WTC11 (cell line): ENCODE data around the gene DOCK7. TPM values are rescaled to one million over a fixed set of nuclear protein-coding genes. Genes with fewer than 3 reads are reported as not detected.

Experiments
- ATAC-seq: fragments of 200-7000 bp; cut with Tn5 transposase; 2 replicates; pipeline ENCODE4 v1.10.0; 2021; ENCODE audit warnings: mild to moderate bottlenecking, moderate library complexity
- CTCF ChIA-PET: fragments of 300-600 bp; sonication (Branson Sonifier 250); formaldehyde crosslinking; loops from one replicate; lab custom pipeline; 2021; ENCODE audit warnings: antibody characterized with exemption; lab: Charles Lee
- POLR2A ChIA-PET: fragments of 350-600 bp; sonication (Branson Sonifier 250); formaldehyde crosslinking; loops from one replicate; lab custom pipeline; 2021; ENCODE audit warnings: antibody characterized with exemption; lab: Charles Lee
- DNase-seq: peaks from one replicate; pipeline ENCODE4 v3.0.0; 2021; ENCODE audit warnings: low spot score
- H3K27ac Mint-ChIP-seq: 2 replicates; pipeline ENCODE4 v1.8.0; 2021; ENCODE audit warnings: mixed read lengths
- H3K27me3 Mint-ChIP-seq: 2 replicates; pipeline ENCODE4 v1.8.0; 2021; ENCODE audit warnings: low read depth, mild to moderate bottlenecking, moderate library complexity, mixed read lengths
- H3K36me3 Mint-ChIP-seq: 2 replicates; pipeline ENCODE4 v1.8.0; 2021; ENCODE audit warnings: mixed read lengths
- H3K4me1 Mint-ChIP-seq: 2 replicates; pipeline ENCODE4 v1.8.0; 2022; ENCODE audit warnings: mixed read lengths
- H3K4me3 Mint-ChIP-seq: 2 replicates; pipeline ENCODE4 v1.8.0; 2021; ENCODE audit warnings: mild to moderate bottlenecking, moderate library complexity, mixed read lengths
- H3K9me3 Mint-ChIP-seq: 2 replicates; pipeline ENCODE4 v1.8.0; 2021; ENCODE audit warnings: mixed read lengths
- AFF4 ChIP-seq: sonication (generic); formaldehyde crosslinking; IDR thresholded peaks from 2 replicates; pipeline ENCODE4 v1.8.1; 2023; ENCODE audit warnings: mild to moderate bottlenecking, missing genetic modification reagents, borderline replicate concordance
- AR ChIP-seq: fragments of 250-450 bp; sonication (Bioruptor Pico); IDR thresholded peaks from 2 replicates; pipeline ENCODE4 v1.9.0; 2021; ENCODE audit warnings: mild to moderate bottlenecking
- ATF3 ChIP-seq: sonication (generic); formaldehyde crosslinking; conservative IDR thresholded peaks from 2 replicates; pipeline ENCODE4 v1.8.1; 2022; ENCODE audit warnings: mild to moderate bottlenecking, missing genetic modification reagents
- CBFB ChIP-seq: sonication (generic); formaldehyde crosslinking; IDR thresholded peaks from 2 replicates; pipeline ENCODE4 v1.8.1; 2022; ENCODE audit warnings: mild to moderate bottlenecking, low read depth, missing genetic modification reagents
- E2F1 ChIP-seq: sonication (generic); formaldehyde crosslinking; IDR thresholded peaks from 2 replicates; pipeline ENCODE4 v1.8.0; 2022; ENCODE audit warnings: mild to moderate bottlenecking, missing genetic modification reagents
- ESRRA ChIP-seq: sonication (generic); formaldehyde crosslinking; IDR thresholded peaks from 2 replicates; pipeline ENCODE4 v1.8.1; 2022; ENCODE audit warnings: mild to moderate bottlenecking, missing genetic modification reagents, borderline replicate concordance
- ETV6 ChIP-seq: sonication (generic); formaldehyde crosslinking; IDR thresholded peaks from 2 replicates; pipeline ENCODE4 v1.8.1; 2022; ENCODE audit warnings: mild to moderate bottlenecking, missing genetic modification reagents
- FOXJ3 ChIP-seq: sonication (generic); formaldehyde crosslinking; IDR thresholded peaks from 2 replicates; pipeline ENCODE4 v1.9.0; 2021; ENCODE audit warnings: missing genetic modification reagents, mild to moderate bottlenecking, borderline replicate concordance
- GABPB1 ChIP-seq: sonication (generic); formaldehyde crosslinking; IDR thresholded peaks from 2 replicates; pipeline ENCODE4 v1.8.1; 2023; ENCODE audit warnings: mild to moderate bottlenecking, missing genetic modification reagents
- HMGXB4 ChIP-seq: sonication (generic); formaldehyde crosslinking; IDR thresholded peaks from 2 replicates; pipeline ENCODE4 v1.8.1; 2023; ENCODE audit warnings: mild to moderate bottlenecking, moderate library complexity, missing genetic modification reagents
- IRF2 ChIP-seq: sonication (generic); formaldehyde crosslinking; IDR thresholded peaks from 2 replicates; pipeline ENCODE4 v1.8.0; 2022; ENCODE audit warnings: low read depth, missing genetic modification reagents, borderline replicate concordance
- MXD4 ChIP-seq: fragments of 250-450 bp; sonication (Bioruptor Pico); IDR thresholded peaks from 2 replicates; pipeline ENCODE4 v1.8.0; 2021; ENCODE audit warnings: mild to moderate bottlenecking, moderate library complexity, borderline replicate concordance
- NR1H2 ChIP-seq: sonication (generic); formaldehyde crosslinking; IDR thresholded peaks from 2 replicates; pipeline ENCODE4 v1.9.0; 2021; ENCODE audit warnings: mild to moderate bottlenecking, moderate library complexity, missing genetic modification reagents
- NR3C1 ChIP-seq: sonication (generic); formaldehyde crosslinking; conservative IDR thresholded peaks from 2 replicates; pipeline ENCODE4 v1.8.1; 2023; ENCODE audit warnings: low read depth, mild to moderate bottlenecking, missing genetic modification reagents
- SOX15 ChIP-seq: fragments of 250-450 bp; sonication (Bioruptor Pico); IDR thresholded peaks from 2 replicates; pipeline ENCODE4 v1.9.0; 2021; ENCODE audit warnings: mild to moderate bottlenecking
- STAT6 ChIP-seq: sonication (generic); formaldehyde crosslinking; conservative IDR thresholded peaks from 2 replicates; pipeline ENCODE4 v1.8.1; 2023; ENCODE audit warnings: mild to moderate bottlenecking, low read depth, missing genetic modification reagents, moderate library complexity
- TEAD1 ChIP-seq: sonication (generic); formaldehyde crosslinking; IDR thresholded peaks from 2 replicates; pipeline ENCODE4 v1.8.0; 2022; ENCODE audit warnings: mild to moderate bottlenecking, missing genetic modification reagents
- USF1 ChIP-seq: sonication (generic); formaldehyde crosslinking; IDR thresholded peaks from 2 replicates; pipeline ENCODE4 v1.8.0; 2022; ENCODE audit warnings: mild to moderate bottlenecking, missing genetic modification reagents
- ZBTB21 ChIP-seq: sonication (generic); formaldehyde crosslinking; IDR thresholded peaks from 2 replicates; pipeline ENCODE4 v1.8.1; 2023; ENCODE audit warnings: mild to moderate bottlenecking, missing genetic modification reagents, borderline replicate concordance
- ZMAT4 ChIP-seq: fragments of 250-450 bp; sonication (Bioruptor Pico); IDR thresholded peaks from 2 replicates; pipeline ENCODE4 v1.9.0; 2021; ENCODE audit warnings: mild to moderate bottlenecking
- total RNA-seq: library from RNA; stranded (reverse); gene quantifications from 3 replicates; pipeline ENCODE4 v1.2.3, GENCODE V29; 2021

DOCK7 gene
- total RNA-seq, 1 experiment from 2014 or later, result 34.2 TPM

GRCh38 chr1:62725255-62725654 lies 37.1 kb upstream of the DOCK7 start (continued):
- no peak for TF ChIP-seq MXD4 (CRISPR knock-in tag)
- no peak for TF ChIP-seq AFF4
- TF ChIP-seq ATF3, result no peak
- TF ChIP-seq ESRRA (CRISPR knock-in tag), result no peak

- POLR2A ChIA-PET, result no interaction called here
- no peak for ATAC-seq
- no peak for TF ChIP-seq ETV6 (CRISPR knock-in tag)
- TF ChIP-seq STAT6, result no peak
- TF ChIP-seq FOXJ3 (CRISPR knock-in tag), result no peak
- no peak for TF ChIP-seq E2F1 (CRISPR knock-in tag)
- no peak for TF ChIP-seq USF1
- no peak for TF ChIP-seq IRF2 (CRISPR knock-in tag)
- no peak for TF ChIP-seq CBFB (CRISPR knock-in tag)
- TF ChIP-seq HMGXB4 (CRISPR knock-in tag), result no peak
- no peak for TF ChIP-seq TEAD1 (CRISPR knock-in tag)
- TF ChIP-seq NR3C1 (CRISPR knock-in tag), result no peak
- no peak for TF ChIP-seq AR (CRISPR knock-in tag)
- TF ChIP-seq SOX15, result no peak
- TF ChIP-seq NR1H2 (CRISPR knock-in tag), result no peak
- no peak for TF ChIP-seq ZMAT4 (CRISPR knock-in tag)
- TF ChIP-seq GABPB1 (CRISPR knock-in tag), result no peak
- no peak for TF ChIP-seq ZBTB21 (CRISPR knock-in tag)
- TF ChIP-seq, all 79 proteins: peak for 0
- DNase-seq, result no peak
- Mint-ChIP-seq H3K36me3 (no peaks in the 10 kb centered on the region), H3K4me3 (no peak overlapping the region), H3K27ac (no peak overlapping the region), H3K9me3 (no peaks in the 10 kb centered on the region), H3K4me1 (peaks cover 35% of the 10 kb centered on the region), H3K27me3 (peaks cover 3% of the 10 kb centered on the region; the same call in 1 of the 2 replicates)
- CTCF ChIA-PET, result interaction anchor here (2.2 kb wide), 1 partner anchor 22 kb away, joined by 6 read pairs; no protein-coding TSS in a partner anchor
These were observed 36.2 kb upstream of the DOCK7 start for GRCh38 chr1:62724430-62724829.
